Astrocyte (in vitro differentiated cells and primary cell): ENCODE results near the gene CTNNA2.

Experiments
- EZH2 ChIP-seq: IDR thresholded peaks from 2 replicates; pipeline ENCODE4 v1.6.1; 2012; ENCODE audit warnings: mild to moderate bottlenecking, low read length, inconsistent platforms; ENCODE audit not compliant: insufficient read depth
- TF ChIP-seq, protein P1 (sequence below): IDR thresholded peaks from 2 replicates; pipeline ENCODE4 v1.5.1; 2011; ENCODE audit warnings: low read depth, mild to moderate bottlenecking, inconsistent platforms, low read length, moderate library complexity; ENCODE audit not compliant: insufficient read depth

DNA sequence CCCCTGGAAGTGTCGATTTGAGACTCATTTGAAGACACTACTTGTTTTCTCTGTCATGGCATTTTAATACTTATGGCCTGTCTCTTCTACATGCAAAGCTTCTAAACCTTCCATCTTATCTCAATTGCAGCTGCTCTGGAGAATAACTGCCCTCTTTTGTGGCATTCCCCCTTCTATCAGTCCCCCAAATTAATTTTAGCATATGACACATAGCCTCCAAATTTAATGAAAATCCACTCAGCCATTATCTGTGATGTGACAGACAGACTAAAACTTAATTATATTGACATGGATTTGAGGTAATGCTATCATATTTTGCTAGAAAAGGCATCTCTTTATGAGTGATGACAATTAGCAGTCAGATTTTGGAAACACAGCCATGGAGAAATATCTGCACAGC lies 720.5 kb downstream of the CTNNA2 start:
- TF ChIP-seq, protein P1, sequence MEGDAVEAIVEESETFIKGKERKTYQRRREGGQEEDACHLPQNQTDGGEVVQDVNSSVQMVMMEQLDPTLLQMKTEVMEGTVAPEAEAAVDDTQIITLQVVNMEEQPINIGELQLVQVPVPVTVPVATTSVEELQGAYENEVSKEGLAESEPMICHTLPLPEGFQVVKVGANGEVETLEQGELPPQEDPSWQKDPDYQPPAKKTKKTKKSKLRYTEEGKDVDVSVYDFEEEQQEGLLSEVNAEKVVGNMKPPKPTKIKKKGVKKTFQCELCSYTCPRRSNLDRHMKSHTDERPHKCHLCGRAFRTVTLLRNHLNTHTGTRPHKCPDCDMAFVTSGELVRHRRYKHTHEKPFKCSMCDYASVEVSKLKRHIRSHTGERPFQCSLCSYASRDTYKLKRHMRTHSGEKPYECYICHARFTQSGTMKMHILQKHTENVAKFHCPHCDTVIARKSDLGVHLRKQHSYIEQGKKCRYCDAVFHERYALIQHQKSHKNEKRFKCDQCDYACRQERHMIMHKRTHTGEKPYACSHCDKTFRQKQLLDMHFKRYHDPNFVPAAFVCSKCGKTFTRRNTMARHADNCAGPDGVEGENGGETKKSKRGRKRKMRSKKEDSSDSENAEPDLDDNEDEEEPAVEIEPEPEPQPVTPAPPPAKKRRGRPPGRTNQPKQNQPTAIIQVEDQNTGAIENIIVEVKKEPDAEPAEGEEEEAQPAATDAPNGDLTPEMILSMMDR: no peak
- TF ChIP-seq EZH2: no peak
